HepG2 (cell line): Measurements from ENCODE around the gene SKIDA1. TPM values are rescaled to one million over a fixed set of nuclear protein-coding genes. Genes with fewer than 3 reads are reported as not detected.

ENCODE experiments used
- CBX1 ChIP-seq: IDR thresholded peaks from one replicate; pipeline ENCODE4 v1.6.1; 2016; ENCODE audit warnings: antibody characterized with exemption, low read depth
- HNRNPH1 ChIP-seq: fragments of 200-400 bp; formaldehyde crosslinking; optimal IDR thresholded peaks from 2 replicates; pipeline ENCODE3; 2017; ENCODE audit warnings: mild to moderate bottlenecking, low read depth, low read length
- JDP2 ChIP-seq: sonication (generic); formaldehyde crosslinking; IDR thresholded peaks from 2 replicates; pipeline ENCODE4 v1.8.1; 2022; ENCODE audit warnings: missing genetic modification reagents, borderline replicate concordance
- MED8 ChIP-seq: sonication (generic); formaldehyde crosslinking; IDR thresholded peaks from 2 replicates; pipeline ENCODE4 v1.8.1; 2023; ENCODE audit warnings: mild to moderate bottlenecking, missing genetic modification reagents; ENCODE audit not compliant: insufficient replicate concordance
- MTF2 ChIP-seq: sonication (generic); formaldehyde crosslinking; IDR thresholded peaks from 2 replicates; pipeline ENCODE4 v1.5.0; 2020; ENCODE audit warnings: missing genetic modification reagents, borderline replicate concordance
- NFE2L1 ChIP-seq: sonication (generic); formaldehyde crosslinking; IDR thresholded peaks from 2 replicates; pipeline ENCODE4 v1.4.0; 2020; ENCODE audit warnings: missing genetic modification reagents, mild to moderate bottlenecking, borderline replicate concordance
- NR3C1 ChIP-seq: sonication (generic); formaldehyde crosslinking; IDR thresholded peaks from 2 replicates; pipeline ENCODE4 v1.4.0; 2020; ENCODE audit warnings: missing genetic modification reagents
- PAWR ChIP-seq: sonication (generic); formaldehyde crosslinking; IDR thresholded peaks from 2 replicates; pipeline ENCODE4 v1.4.0; 2020; ENCODE audit warnings: missing genetic modification reagents, mild to moderate bottlenecking, borderline replicate concordance
- SCMH1 ChIP-seq: sonication (generic); formaldehyde crosslinking; IDR thresholded peaks from 2 replicates; pipeline ENCODE4 v1.9.0; 2021; ENCODE audit warnings: missing genetic modification reagents, mild to moderate bottlenecking, borderline replicate concordance
- TRIM24 ChIP-seq: sonication (generic); formaldehyde crosslinking; IDR thresholded peaks from 2 replicates; pipeline ENCODE4 v1.8.0; 2022; ENCODE audit warnings: mild to moderate bottlenecking, missing genetic modification reagents
- ZC3H4 ChIP-seq: sonication (generic); formaldehyde crosslinking; IDR thresholded peaks from 2 replicates; pipeline ENCODE4 v1.4.0; 2020; ENCODE audit warnings: missing genetic modification reagents, borderline replicate concordance
- ZMYM3 ChIP-seq: sonication (generic); formaldehyde crosslinking; IDR thresholded peaks from 2 replicates; pipeline ENCODE4 v1.5.1; 2020; ENCODE audit warnings: mild to moderate bottlenecking, missing genetic modification reagents
- ZNF557 ChIP-seq: sonication (generic); formaldehyde crosslinking; IDR thresholded peaks from 2 replicates; pipeline ENCODE4 v1.4.0; 2020; ENCODE audit warnings: missing genetic modification reagents
- ZNF703 ChIP-seq: sonication (generic); formaldehyde crosslinking; IDR thresholded peaks from 2 replicates; pipeline ENCODE4 v1.5.1; 2020; ENCODE audit warnings: missing genetic modification reagents, mild to moderate bottlenecking, moderate library complexity, borderline replicate concordance
- ZSCAN12 ChIP-seq: sonication (generic); formaldehyde crosslinking; IDR thresholded peaks from 2 replicates; pipeline ENCODE4 v1.9.0; 2021; ENCODE audit warnings: mild to moderate bottlenecking, missing genetic modification reagents
- polyA plus RNA-seq, 8 experiments: library from polyadenylated mRNA; depleted of rRNA in 3 of 8; stranded (reverse) in 7 of 8; unstranded in 1 of 8; fragments of >200 nt; fragmentation: Illumina TruSeq in 4 of 8; extraction: Trizol in 4 of 8; gene quantifications; 2 replicates each; pipeline versions ENCODE4 v1.2.1 to v1.2.3, GENCODE V29; 2011 to 2016; ENCODE audit warnings: low read depth in 4 of 8, missing spikeins in 1 of 8, mixed read lengths in 1 of 8; ENCODE audit not compliant: insufficient read depth in 1 of 8
- total RNA-seq, 5 experiments: library from RNA; depleted of rRNA; stranded (reverse); fragments of >200 nt; fragmentation: Illumina TruSeq; extraction: Trizol; gene quantifications; 2 replicates each; pipeline ENCODE4 v1.2.3, GENCODE V29; 2016; ENCODE audit warnings: low read depth in 1 of 5
- TF ChIP-seq, protein P1 (sequence below): sonication (generic); formaldehyde crosslinking; IDR thresholded peaks from 2 replicates; pipeline ENCODE4 v1.4.0; 2020; ENCODE audit warnings: missing genetic modification reagents
- TF ChIP-seq, protein P2 (sequence below): sonication (generic); formaldehyde crosslinking; IDR thresholded peaks from 2 replicates; pipeline ENCODE4 v1.8.1; 2023; ENCODE audit warnings: mild to moderate bottlenecking, missing genetic modification reagents
- TF ChIP-seq, protein P3 (sequence below): sonication (generic); formaldehyde crosslinking; IDR thresholded peaks from 2 replicates; pipeline ENCODE4 v1.8.0; 2022; ENCODE audit warnings: mild to moderate bottlenecking, missing genetic modification reagents; ENCODE audit not compliant: insufficient replicate concordance

The SKIDA1 gene
- total and polyA plus RNA-seq, 2 of the 13 experiments (the other 11 are each of a cell fraction or from before 2014, with no cell fraction given), result 0.73 to 1.5 TPM

- TF ChIP-seq, protein P1, sequence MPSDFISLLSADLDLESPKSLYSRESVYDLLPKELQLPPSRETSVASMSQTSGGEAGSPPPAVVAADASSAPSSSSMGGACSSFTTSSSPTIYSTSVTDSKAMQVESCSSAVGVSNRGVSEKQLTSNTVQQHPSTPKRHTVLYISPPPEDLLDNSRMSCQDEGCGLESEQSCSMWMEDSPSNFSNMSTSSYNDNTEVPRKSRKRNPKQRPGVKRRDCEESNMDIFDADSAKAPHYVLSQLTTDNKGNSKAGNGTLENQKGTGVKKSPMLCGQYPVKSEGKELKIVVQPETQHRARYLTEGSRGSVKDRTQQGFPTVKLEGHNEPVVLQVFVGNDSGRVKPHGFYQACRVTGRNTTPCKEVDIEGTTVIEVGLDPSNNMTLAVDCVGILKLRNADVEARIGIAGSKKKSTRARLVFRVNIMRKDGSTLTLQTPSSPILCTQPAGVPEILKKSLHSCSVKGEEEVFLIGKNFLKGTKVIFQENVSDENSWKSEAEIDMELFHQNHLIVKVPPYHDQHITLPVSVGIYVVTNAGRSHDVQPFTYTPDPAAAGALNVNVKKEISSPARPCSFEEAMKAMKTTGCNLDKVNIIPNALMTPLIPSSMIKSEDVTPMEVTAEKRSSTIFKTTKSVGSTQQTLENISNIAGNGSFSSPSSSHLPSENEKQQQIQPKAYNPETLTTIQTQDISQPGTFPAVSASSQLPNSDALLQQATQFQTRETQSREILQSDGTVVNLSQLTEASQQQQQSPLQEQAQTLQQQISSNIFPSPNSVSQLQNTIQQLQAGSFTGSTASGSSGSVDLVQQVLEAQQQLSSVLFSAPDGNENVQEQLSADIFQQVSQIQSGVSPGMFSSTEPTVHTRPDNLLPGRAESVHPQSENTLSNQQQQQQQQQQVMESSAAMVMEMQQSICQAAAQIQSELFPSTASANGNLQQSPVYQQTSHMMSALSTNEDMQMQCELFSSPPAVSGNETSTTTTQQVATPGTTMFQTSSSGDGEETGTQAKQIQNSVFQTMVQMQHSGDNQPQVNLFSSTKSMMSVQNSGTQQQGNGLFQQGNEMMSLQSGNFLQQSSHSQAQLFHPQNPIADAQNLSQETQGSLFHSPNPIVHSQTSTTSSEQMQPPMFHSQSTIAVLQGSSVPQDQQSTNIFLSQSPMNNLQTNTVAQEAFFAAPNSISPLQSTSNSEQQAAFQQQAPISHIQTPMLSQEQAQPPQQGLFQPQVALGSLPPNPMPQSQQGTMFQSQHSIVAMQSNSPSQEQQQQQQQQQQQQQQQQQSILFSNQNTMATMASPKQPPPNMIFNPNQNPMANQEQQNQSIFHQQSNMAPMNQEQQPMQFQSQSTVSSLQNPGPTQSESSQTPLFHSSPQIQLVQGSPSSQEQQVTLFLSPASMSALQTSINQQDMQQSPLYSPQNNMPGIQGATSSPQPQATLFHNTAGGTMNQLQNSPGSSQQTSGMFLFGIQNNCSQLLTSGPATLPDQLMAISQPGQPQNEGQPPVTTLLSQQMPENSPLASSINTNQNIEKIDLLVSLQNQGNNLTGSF (CRISPR knock-in tag), result peak; percentile 87
- TF ChIP-seq MED8 (peak; percentile 78), TRIM24 (no peak), MTF2 (CRISPR knock-in tag) (no peak), JDP2 (CRISPR knock-in tag) (no peak), NR3C1 (CRISPR knock-in tag) (no peak), ZMYM3 (CRISPR knock-in tag) (peak; percentile 34; the same call in 1 of the 2 replicates), NFE2L1 (no peak), PAWR (CRISPR knock-in tag) (no peak), ZSCAN12 (CRISPR knock-in tag) (no peak; the same call in 1 of the 2 replicates), ZNF703 (CRISPR knock-in tag) (no peak), CBX1 (no peak), ZC3H4 (CRISPR knock-in tag) (no peak), HNRNPH1 (no peak), SCMH1 (CRISPR knock-in tag) (no peak), ZNF557 (CRISPR knock-in tag) (no peak; the same call in 1 of the 2 replicates)
- TF ChIP-seq, protein P2, sequence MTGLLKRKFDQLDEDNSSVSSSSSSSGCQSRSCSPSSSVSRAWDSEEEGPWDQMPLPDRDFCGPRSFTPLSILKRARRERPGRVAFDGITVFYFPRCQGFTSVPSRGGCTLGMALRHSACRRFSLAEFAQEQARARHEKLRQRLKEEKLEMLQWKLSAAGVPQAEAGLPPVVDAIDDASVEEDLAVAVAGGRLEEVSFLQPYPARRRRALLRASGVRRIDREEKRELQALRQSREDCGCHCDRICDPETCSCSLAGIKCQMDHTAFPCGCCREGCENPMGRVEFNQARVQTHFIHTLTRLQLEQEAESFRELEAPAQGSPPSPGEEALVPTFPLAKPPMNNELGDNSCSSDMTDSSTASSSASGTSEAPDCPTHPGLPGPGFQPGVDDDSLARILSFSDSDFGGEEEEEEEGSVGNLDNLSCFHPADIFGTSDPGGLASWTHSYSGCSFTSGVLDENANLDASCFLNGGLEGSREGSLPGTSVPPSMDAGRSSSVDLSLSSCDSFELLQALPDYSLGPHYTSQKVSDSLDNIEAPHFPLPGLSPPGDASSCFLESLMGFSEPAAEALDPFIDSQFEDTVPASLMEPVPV (CRISPR knock-in tag), result peak; percentile 85; the same call in 1 of the 2 replicates
- TF ChIP-seq, protein P3, sequence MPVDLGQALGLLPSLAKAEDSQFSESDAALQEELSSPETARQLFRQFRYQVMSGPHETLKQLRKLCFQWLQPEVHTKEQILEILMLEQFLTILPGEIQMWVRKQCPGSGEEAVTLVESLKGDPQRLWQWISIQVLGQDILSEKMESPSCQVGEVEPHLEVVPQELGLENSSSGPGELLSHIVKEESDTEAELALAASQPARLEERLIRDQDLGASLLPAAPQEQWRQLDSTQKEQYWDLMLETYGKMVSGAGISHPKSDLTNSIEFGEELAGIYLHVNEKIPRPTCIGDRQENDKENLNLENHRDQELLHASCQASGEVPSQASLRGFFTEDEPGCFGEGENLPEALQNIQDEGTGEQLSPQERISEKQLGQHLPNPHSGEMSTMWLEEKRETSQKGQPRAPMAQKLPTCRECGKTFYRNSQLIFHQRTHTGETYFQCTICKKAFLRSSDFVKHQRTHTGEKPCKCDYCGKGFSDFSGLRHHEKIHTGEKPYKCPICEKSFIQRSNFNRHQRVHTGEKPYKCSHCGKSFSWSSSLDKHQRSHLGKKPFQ (CRISPR knock-in tag), result no peak
These were observed 31.1 kb downstream of the SKIDA1 start (continued) for GRCh38 chr10:21494191-21495001.
